NCI-H2107 (cell line): Measurements from ENCODE around the gene ACSBG1.

Experiments
- DNase-seq: peaks from one replicate; lab custom pipeline; 2025; lab: John Stamatoyannopoulos, UW

The ACSBG1 gene

DNA sequence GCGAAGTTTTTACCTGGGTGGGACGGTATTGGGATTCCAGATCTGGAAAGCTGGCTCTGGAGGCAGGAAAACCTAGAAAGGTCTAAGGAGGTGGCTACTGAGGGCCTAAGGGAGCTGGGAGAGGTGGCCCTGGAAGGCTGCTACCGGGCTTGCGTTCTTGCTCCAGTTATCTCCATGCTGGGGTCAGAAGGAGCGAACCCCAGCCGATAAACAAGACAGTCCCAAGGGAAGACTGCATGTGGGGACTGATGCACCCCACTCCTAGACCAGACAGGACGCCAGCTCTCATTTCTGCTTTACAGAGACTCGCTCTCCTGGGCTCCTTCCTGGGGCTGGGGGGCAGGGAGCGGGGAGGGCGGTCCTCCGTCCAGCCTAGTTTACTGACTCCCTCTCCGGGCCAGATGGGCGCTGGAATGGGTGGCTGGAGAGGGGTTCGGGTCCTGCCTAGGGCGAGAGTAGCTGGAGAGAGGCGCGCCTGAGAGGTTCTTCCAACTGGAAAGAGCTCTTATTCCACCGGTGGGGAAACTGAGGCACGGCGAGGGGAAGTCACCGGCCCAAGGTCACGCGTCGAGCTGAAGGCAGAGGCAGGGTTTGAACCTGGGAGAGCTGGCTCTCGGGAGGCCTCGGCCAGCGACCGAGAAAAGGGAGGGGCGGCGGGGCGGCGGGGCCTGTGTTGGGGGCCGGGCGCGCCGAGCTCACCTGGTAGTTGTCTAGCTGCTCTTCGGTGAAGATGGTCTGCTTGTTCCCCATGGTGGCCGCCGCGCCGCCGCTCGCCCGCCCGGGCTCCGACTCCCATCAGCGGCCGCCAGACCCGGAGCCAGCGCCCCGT, 103.7 kb downstream of the ACSBG1 start:
- no peak for DNase-seq

DNA sequence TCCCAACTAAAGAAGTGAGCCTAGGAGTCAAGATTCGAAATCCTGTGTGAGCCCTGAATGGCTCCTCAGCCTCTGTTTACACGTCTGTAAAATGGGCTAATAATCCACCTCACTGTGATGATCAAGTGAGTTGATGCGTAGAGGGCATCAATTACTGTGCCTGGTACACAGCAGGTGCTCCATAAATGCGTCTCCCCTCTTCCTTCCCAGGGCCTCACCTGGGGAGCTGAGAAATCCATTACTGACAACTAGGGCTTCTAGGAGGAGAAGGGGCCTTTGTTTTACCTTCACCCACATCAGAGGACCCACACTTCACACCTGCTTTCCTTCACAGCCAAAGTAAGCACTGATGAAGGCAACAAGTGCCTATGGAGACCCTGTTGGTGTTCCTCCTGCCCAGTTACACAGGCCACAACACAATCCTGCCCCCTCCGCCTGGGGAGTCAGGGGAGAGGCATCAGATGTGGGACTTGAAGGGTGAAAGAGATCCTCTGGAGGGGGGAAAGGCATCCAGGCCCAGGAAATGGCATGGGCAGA, 104.5 kb downstream of the ACSBG1 start:
- DNase-seq, result no peak

- DNase-seq, result no peak
Observed at GRCh38 chr15:78129077-78129750, 105.2 kb downstream of the ACSBG1 start.

DNA sequence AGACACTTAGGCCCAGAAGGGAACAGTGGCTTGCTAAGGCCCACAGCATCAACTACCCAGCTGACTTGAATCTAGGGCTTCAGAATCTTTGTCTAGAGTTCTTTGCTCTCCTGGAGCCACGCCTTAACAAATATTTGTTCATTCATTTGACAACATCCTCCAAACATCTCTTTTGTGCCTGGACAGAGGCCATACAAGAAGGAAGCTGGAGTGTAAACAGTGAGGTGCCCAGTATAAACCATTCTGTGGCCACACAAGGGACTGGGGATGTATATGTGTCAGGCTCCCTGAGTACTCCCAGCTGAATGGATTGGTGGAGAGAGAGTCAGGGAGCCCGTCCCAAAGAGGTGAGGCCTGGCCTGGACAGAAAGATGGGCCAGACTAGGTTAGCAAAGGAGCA, 106.5 kb downstream of the ACSBG1 start:
- no peak for DNase-seq

DNA sequence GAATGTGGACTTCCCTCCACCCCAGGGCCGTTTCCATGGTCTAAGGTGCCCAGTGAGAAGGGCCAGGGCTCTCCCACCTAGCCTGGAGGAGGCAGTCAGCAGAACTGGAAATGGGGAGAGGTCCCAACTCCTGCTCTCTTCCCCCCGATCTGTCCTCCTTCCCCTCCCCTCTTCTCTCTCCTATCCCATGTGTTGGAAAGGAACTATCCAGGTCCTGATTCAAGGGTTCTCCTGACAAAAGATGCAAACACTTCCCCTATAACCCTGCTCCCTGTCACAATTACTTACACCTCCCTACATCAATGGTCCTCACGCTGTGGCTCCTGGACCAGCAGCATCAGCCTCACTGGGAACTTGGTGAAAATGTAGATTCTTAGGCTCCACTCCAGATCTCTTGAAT, 109.1 kb downstream of the ACSBG1 start:
- no peak for DNase-seq

DNA sequence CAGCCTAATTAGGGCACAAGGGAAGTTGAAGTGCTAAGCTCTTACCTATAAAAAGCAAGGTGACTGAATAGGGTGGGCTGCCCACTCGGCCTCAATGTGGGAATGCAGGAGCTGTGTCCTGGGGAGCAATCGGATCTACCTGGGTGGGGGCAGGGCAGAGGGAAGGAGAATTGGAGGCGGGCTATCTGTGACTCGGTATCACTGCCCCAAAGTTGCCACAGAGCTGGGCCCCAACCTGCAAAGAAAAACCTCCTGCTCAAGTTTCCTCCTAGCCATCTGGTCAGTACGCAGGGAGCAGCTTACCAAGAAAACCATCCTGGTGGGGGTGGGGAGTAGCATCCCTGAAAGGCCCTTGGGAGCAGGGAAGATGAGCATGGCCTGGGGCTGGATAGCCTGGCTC, 113.8 kb downstream of the ACSBG1 start:
- no peak for DNase-seq
